NT2/D1 (cell line): Measurements from ENCODE around the gene SIRPG.

Experiments
- DNase-seq: peaks from one replicate; pipeline ENCODE4 v3.0.0-alpha.2; 2011; ENCODE audit warnings: low read depth, low spot score
- H3K27me3 ChIP-seq: 2 replicates; pipeline ENCODE4 v1.6.0; 2011; ENCODE audit warnings: mild to moderate bottlenecking; ENCODE audit not compliant: insufficient read length, insufficient read depth
- H3K36me3 ChIP-seq: 2 replicates; pipeline ENCODE4 v1.6.1; 2011; ENCODE audit warnings: mild to moderate bottlenecking, low read length, mixed read lengths; ENCODE audit not compliant: insufficient read depth, insufficient read length
- H3K4me1 ChIP-seq: 2 replicates; pipeline ENCODE4 v1.5.1; 2011; ENCODE audit not compliant: insufficient read depth, insufficient read length
- H3K4me3 ChIP-seq: 2 replicates; pipeline ENCODE4 v1.5.1; 2011; ENCODE audit warnings: low read depth; ENCODE audit not compliant: insufficient read length
- H3K9ac ChIP-seq: 2 replicates; pipeline ENCODE4 v1.6.0; 2011; ENCODE audit warnings: low read depth; ENCODE audit not compliant: insufficient read length
- H3K9me3 ChIP-seq: 2 replicates; pipeline ENCODE4 v1.5.1; 2011; ENCODE audit warnings: mild to moderate bottlenecking, low read length; ENCODE audit not compliant: insufficient read depth
- SUZ12 ChIP-seq: IDR thresholded peaks from 2 replicates; pipeline ENCODE4 v1.6.1; 2011; ENCODE audit not compliant: insufficient read length, insufficient read depth; ENCODE audit errors: extremely low read depth
- YY1 ChIP-seq: IDR thresholded peaks from 2 replicates; pipeline ENCODE4 v1.6.1; 2011; ENCODE audit not compliant: insufficient read length, insufficient read depth
- ZNF274 ChIP-seq: IDR thresholded peaks from 2 replicates; pipeline ENCODE4 v1.6.1; 2011; ENCODE audit warnings: mild to moderate bottlenecking, low read depth, low read length

The SIRPG gene

GRCh38 chr20:1661542-1662299, 4.1 kb upstream of the SIRPG start:
- DNase-seq = no peak
- Histone ChIP-seq H3K9me3 (no peaks in the 10 kb centered on the region), H3K4me3 (no peak overlapping the region), H3K36me3 (no peaks in the 10 kb centered on the region), H3K27me3 (peaks cover 3% of the 10 kb centered on the region), H3K4me1 (no peaks in the 10 kb centered on the region), H3K9ac (no peak overlapping the region)
- TF ChIP-seq YY1 (no peak), ZNF274 (no peak)

GRCh38 chr20:1660246-1660645, 2.7 kb upstream of the SIRPG start:
- no peaks in the 10 kb centered on the region for H3K36me3 ChIP-seq
- DNase-seq = no peak
- H3K9me3 ChIP-seq = no peaks in the 10 kb centered on the region
- H3K27me3 ChIP-seq = peaks cover 3% of the 10 kb centered on the region
- H3K4me1 ChIP-seq = no peaks in the 10 kb centered on the region
- TF ChIP-seq ZNF274 = no peak
- TF ChIP-seq SUZ12 = no peak
- no peak for TF ChIP-seq YY1
- no peak overlapping the region for H3K9ac ChIP-seq
- H3K4me3 ChIP-seq = no peak overlapping the region

- Histone ChIP-seq H3K4me1 (no peaks in the 10 kb centered on the region), H3K36me3 (no peaks in the 10 kb centered on the region), H3K27me3 (peaks cover 3% of the 10 kb centered on the region), H3K4me3 (no peak overlapping the region), H3K9ac (no peak overlapping the region), H3K9me3 (no peaks in the 10 kb centered on the region)
- TF ChIP-seq ZNF274 = no peak
- TF ChIP-seq YY1 = no peak
- TF ChIP-seq SUZ12 = no peak
- DNase-seq = no peak
Measured at GRCh38 chr20:1656844-1657243, 735 bp downstream of the SIRPG start.

- Histone ChIP-seq H3K9me3 (no peaks in the 10 kb centered on the region), H3K27me3 (peaks cover 3% of the 10 kb centered on the region), H3K4me1 (no peaks in the 10 kb centered on the region), H3K4me3 (no peak overlapping the region), H3K36me3 (no peaks in the 10 kb centered on the region), H3K9ac (no peak overlapping the region)
- DNase-seq = no peak
- TF ChIP-seq SUZ12 (no peak), ZNF274 (no peak), YY1 (no peak)
Measured at GRCh38 chr20:1654996-1655395, 2.6 kb downstream of the SIRPG start.

- H3K27me3 ChIP-seq = no peaks in the 10 kb centered on the region
Measured at GRCh38 chr20:1652960-1653359, 4.6 kb downstream of the SIRPG start.

GRCh38 chr20:1652104-1652503, 5.5 kb downstream of the SIRPG start:
- Histone ChIP-seq H3K4me3 (no peak overlapping the region), H3K27me3 (no peaks in the 10 kb centered on the region), H3K36me3 (no peaks in the 10 kb centered on the region), H3K9ac (no peak overlapping the region), H3K9me3 (no peaks in the 10 kb centered on the region), H3K4me1 (no peaks in the 10 kb centered on the region)
- TF ChIP-seq YY1 (no peak), SUZ12 (no peak), ZNF274 (no peak)
- DNase-seq = no peak

More at GRCh38 chr20:1652960-1653359, 4.6 kb downstream of the SIRPG start:
- Histone ChIP-seq H3K4me3 (no peak overlapping the region), H3K9me3 (no peaks in the 10 kb centered on the region), H3K4me1 (no peaks in the 10 kb centered on the region), H3K9ac (no peak overlapping the region), H3K36me3 (no peaks in the 10 kb centered on the region)
- TF ChIP-seq ZNF274 = no peak
- no peak for TF ChIP-seq YY1
- TF ChIP-seq SUZ12 = no peak
- DNase-seq = no peak

- H3K4me3 ChIP-seq = no peak overlapping the region
- no peak overlapping the region for H3K9ac ChIP-seq
- no peaks in the 10 kb centered on the region for H3K27me3 ChIP-seq
- no peaks in the 10 kb centered on the region for H3K36me3 ChIP-seq
- TF ChIP-seq SUZ12 (no peak), YY1 (no peak), ZNF274 (no peak)
- H3K9me3 ChIP-seq = no peaks in the 10 kb centered on the region
- DNase-seq = no peak
- no peaks in the 10 kb centered on the region for H3K4me1 ChIP-seq
Measured at GRCh38 chr20:1651268-1652058, 6.1 kb downstream of the SIRPG start.
